ENCODE results near the gene SH3PXD2A. TPM values are rescaled to one million over a fixed set of nuclear protein-coding genes. Genes with fewer than 3 reads are reported as not detected.
A peak's percentile ranks its signal among the peaks of the same experiment; 100 is the strongest.
"Not testable (repeated sequence)": the region's sequence is repeated elsewhere in the genome, so short reads cannot be mapped to it uniquely, and the experiment has no call there.

SH3PXD2A gene
- total and polyA plus RNA-seq, 4 experiments from 2014 or later = 0.39 to 17.5 (median 8.9) TPM

DNA sequence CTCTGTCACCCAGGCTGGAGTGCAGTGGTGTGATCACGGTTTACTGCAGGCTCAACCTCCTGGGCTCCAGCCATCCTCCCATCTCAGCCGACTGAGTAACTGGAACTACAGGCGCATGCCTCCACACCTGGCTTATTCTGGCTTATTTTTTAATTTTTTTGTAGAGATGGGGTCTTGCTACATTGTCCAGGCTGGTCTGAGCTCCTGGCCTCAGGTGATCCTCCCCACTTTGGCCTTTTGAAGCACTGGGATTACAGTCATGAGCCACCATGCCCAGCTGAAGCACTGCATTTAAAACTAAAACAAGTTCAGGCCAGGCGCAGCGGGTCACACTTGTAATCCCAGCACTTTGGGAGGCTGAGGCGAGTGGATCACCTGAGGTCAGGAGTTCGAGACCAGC is 8.0 kb downstream of the SH3PXD2A start:
- no peaks in the 10 kb centered on the region for H3K9me3 Mint-ChIP-seq
- Histone ChIP-seq H3K36me3 (ENCODE audit: insufficient read depth, low read length) (no peaks in the 10 kb centered on the region), H3K27me3 (ENCODE audit: insufficient read depth, low read length) (no peaks in the 10 kb centered on the region), H3K27ac (ENCODE audit: low read depth, low read length) (no peak overlapping the region), H3K4me3 (ENCODE audit: low read length in 2 of 2) (no peak overlapping the region), H3K4me1 (ENCODE audit: insufficient read depth, low read length) (peaks cover 26% of the 10 kb centered on the region), H3K9me3 (ENCODE audit: control insufficient read depth in 1 of 2, low read length in 2 of 2) (no peaks in the 10 kb centered on the region)
- no peaks in the 10 kb centered on the region for H3K36me3 Mint-ChIP-seq
- DNase-seq = no peak
- ChIA-PET CTCF (ENCODE audit: partially characterized antibody) (interaction anchor here (0.7 to 2.8 kb wide), 7 partner anchors 18 to 135 kb away, joined by 3 to 16 read pairs (median 4); no protein-coding TSS in a partner anchor), POLR2A (ENCODE audit: partially characterized antibody) (interaction anchor here (2.0 kb wide), 1 partner anchor 9 kb away, joined by 5 read pairs; no protein-coding TSS in a partner anchor)
- intact Hi-C loops (cut with micrococcal nuclease) = no loop called here
- no peak overlapping the region for H3K4me3 Mint-ChIP-seq
- peaks cover 15 to 32% (median 25%) of the 10 kb centered on the region in 4 donors for H3K4me1 Mint-ChIP-seq
- H3K27me3 Mint-ChIP-seq = peaks cover 2% of the 10 kb centered on the region in 2 donors
- H3K27ac Mint-ChIP-seq = no peak overlapping the region

DNA sequence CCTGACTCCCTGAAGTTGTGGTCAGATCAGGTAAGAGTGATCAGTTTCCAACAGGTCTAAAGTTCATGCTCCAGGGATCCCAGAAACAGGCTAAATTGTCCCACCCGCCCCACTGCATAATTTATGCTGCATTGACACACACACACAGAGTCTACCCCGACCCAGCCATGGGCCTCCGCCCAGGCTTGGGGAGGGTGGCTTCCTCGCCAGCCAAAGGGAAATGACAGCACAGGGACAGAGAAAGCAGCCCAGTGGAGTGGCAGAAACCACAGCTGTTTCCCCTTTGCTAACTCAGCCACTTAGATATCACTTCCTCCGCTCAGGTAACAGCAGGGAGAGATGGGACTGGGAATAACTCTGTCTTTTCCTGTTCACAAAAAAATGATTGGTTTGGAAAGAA is 9.4 kb downstream of the SH3PXD2A start:
- Mint-ChIP-seq H3K4me3 (peak overlapping the region in 7 of 8 donors; percentile 38 to 82 (median 74)), H3K36me3 (no peaks in the 10 kb centered on the region), H3K27me3 (peaks cover 2% of the 10 kb centered on the region in 2 donors), H3K9me3 (no peaks in the 10 kb centered on the region), H3K4me1 (peaks cover 15 to 32% (median 25%) of the 10 kb centered on the region in 4 donors), H3K27ac (peak overlapping the region; percentile 56 to 91 (median 80))
- intact Hi-C loops (cut with micrococcal nuclease) = no loop called here
- ChIA-PET CTCF (ENCODE audit: partially characterized antibody) (interaction anchor here (0.6 to 2.8 kb wide), 6 partner anchors 9 to 149 kb away, joined by 3 to 16 read pairs (median 4); partner anchors contain the start of gene SH3PXD2A), POLR2A (ENCODE audit: partially characterized antibody) (interaction anchor here (0.9 to 1.0 kb wide), 3 partner anchors 8 to 134 kb away, joined by 3 to 4 read pairs (median 3); no protein-coding TSS in a partner anchor)
- Histone ChIP-seq H3K27me3 (ENCODE audit: insufficient read depth, low read length) (no peaks in the 10 kb centered on the region), H3K4me1 (ENCODE audit: insufficient read depth, low read length) (peaks cover 26% of the 10 kb centered on the region), H3K27ac (ENCODE audit: low read depth, low read length) (no peak overlapping the region), H3K9me3 (ENCODE audit: control insufficient read depth in 1 of 2, low read length in 2 of 2) (no peaks in the 10 kb centered on the region), H3K36me3 (ENCODE audit: insufficient read depth, low read length) (no peaks in the 10 kb centered on the region), H3K4me3 (ENCODE audit: low read length in 2 of 2) (no peak overlapping the region)
- peak; percentile 27 to 51 (median 48) for DNase-seq

GRCh38 chr10:103845346-103845745 is 10.0 kb downstream of the SH3PXD2A start:
- H3K4me1 Mint-ChIP-seq = peaks cover 15 to 32% (median 25%) of the 10 kb centered on the region in 4 donors
- H3K9me3 ChIP-seq (ENCODE audit: control insufficient read depth in 1 of 2, low read length in 2 of 2); H3K4me3 ChIP-seq (ENCODE audit: low read length in 2 of 2); H3K27ac ChIP-seq (ENCODE audit: low read depth, low read length); H3K9me3 Mint-ChIP-seq; H3K36me3 ChIP-seq (ENCODE audit: insufficient read depth, low read length); H3K27me3 ChIP-seq (ENCODE audit: insufficient read depth, low read length); DNase-seq; intact Hi-C loops (cut with micrococcal nuclease); H3K27me3 Mint-ChIP-seq; H3K36me3 Mint-ChIP-seq: not testable (repeated sequence)
- peaks cover 26% of the 10 kb centered on the region for H3K4me1 ChIP-seq (ENCODE audit: insufficient read depth, low read length)
- POLR2A ChIA-PET (ENCODE audit: partially characterized antibody) = interaction anchor here (1.0 kb wide), 1 partner anchor 82 kb away, joined by 4 read pairs; no protein-coding TSS in a partner anchor
- peak overlapping the region in 6 of 7 donors; percentile 73 to 91 (median 82) for H3K27ac Mint-ChIP-seq
- CTCF ChIA-PET (ENCODE audit: partially characterized antibody) = interaction anchor here (0.6 to 2.8 kb wide), 4 partner anchors 10 to 148 kb away, joined by 3 to 16 read pairs (median 6); partner anchors contain the start of gene SH3PXD2A
- peak overlapping the region in 5 of 8 donors; percentile 38 to 82 (median 78) for H3K4me3 Mint-ChIP-seq

DNA sequence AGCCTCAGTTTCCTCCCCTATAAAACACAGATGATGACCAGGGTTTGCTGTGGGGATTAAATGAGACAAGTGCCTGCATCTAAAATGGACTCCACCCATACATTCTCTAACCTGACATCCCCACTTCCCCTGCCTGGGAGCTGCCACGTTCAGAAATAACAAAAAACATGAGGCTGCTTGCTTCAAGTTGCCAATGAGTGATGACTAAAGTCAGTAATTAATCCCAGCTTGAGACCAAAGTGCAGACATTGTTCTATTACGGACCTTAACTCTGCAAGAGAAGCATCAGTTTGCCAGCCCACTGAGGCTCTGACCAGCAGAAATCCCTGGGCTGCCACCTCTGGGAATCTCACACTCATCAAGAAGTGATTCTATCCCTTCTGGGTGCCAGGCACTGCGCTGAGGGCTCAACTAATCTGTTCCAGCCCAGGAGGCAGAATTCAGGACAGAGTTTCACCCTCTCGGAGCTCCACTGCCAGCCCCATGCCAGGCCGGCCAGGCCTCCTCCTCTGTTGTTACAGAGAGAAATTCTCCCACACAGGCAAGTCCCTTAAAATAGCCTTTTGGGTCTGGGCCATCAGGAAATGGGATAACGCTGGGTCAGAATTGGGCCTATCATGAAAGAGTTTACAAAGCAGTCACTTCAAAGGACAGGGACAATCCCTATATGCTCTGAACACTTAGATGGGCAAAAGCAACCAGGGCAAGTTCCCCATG is 11.4 kb downstream of the SH3PXD2A start:
- Mint-ChIP-seq H3K27ac (no peak overlapping the region), H3K4me1 (peaks cover 15 to 32% (median 25%) of the 10 kb centered on the region in 4 donors), H3K36me3 (no peaks in the 10 kb centered on the region), H3K27me3 (peaks cover 1 to 2% of the 10 kb centered on the region in 2 donors), H3K4me3 (no peak overlapping the region), H3K9me3 (no peaks in the 10 kb centered on the region)
- no peaks in the 10 kb centered on the region for H3K36me3 ChIP-seq (ENCODE audit: insufficient read depth, low read length)
- H3K4me1 ChIP-seq (ENCODE audit: insufficient read depth, low read length) = peaks cover 26% of the 10 kb centered on the region
- H3K9me3 ChIP-seq (ENCODE audit: control insufficient read depth in 1 of 2, low read length in 2 of 2) = no peaks in the 10 kb centered on the region
- ChIA-PET CTCF (ENCODE audit: partially characterized antibody) (interaction anchor here (0.9 kb wide), 1 partner anchor 131 kb away, joined by 4 read pairs; no protein-coding TSS in a partner anchor), POLR2A (ENCODE audit: partially characterized antibody) (interaction anchor here (1.1 to 1.5 kb wide), 2 partner anchors 79 to 96 kb away, joined by 3 to 5 read pairs; no protein-coding TSS in a partner anchor)
- no peak overlapping the region for H3K27ac ChIP-seq (ENCODE audit: low read depth, low read length)
- H3K27me3 ChIP-seq (ENCODE audit: insufficient read depth, low read length) = no peaks in the 10 kb centered on the region
- no peak overlapping the region for H3K4me3 ChIP-seq (ENCODE audit: low read length in 2 of 2)
- DNase-seq = no peak
- intact Hi-C loops (cut with micrococcal nuclease) = no loop called here

DNA sequence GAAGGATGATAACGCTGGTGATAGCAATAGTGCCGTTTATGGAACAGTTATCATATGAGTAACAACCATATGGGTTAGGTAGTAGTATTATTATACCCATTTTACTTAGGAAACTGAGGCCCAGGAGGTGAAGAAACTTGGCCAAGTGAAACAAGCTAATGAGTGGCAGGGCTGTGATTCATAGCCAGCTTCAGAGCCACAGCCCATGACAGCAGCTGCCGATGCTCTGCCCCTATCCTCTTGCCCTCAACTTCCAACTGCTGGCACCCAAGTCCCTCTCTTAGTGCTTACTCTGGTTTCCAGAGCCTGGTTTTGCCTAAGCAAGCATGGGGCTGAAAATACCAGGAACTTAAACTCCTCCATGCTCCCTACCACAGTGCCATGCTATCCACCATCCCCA is 12.3 kb downstream of the SH3PXD2A start:
- no peak overlapping the region for H3K27ac Mint-ChIP-seq

GRCh38 chr10:103842605-103843004 is 12.8 kb downstream of the SH3PXD2A start:
- Histone ChIP-seq H3K4me1 (ENCODE audit: insufficient read depth, low read length) (peaks cover 22% of the 10 kb centered on the region), H3K36me3 (ENCODE audit: insufficient read depth, low read length) (no peaks in the 10 kb centered on the region), H3K9me3 (ENCODE audit: control insufficient read depth in 1 of 2, low read length in 2 of 2) (no peaks in the 10 kb centered on the region), H3K4me3 (ENCODE audit: low read length in 2 of 2) (no peak overlapping the region), H3K27me3 (ENCODE audit: insufficient read depth, low read length) (no peaks in the 10 kb centered on the region), H3K27ac (ENCODE audit: low read depth, low read length) (no peak overlapping the region)
- POLR2A ChIA-PET (ENCODE audit: partially characterized antibody) = interaction anchor here (1.5 kb wide), 1 partner anchor 95 kb away, joined by 5 read pairs; no protein-coding TSS in a partner anchor
- peaks cover 15 to 27% (median 21%) of the 10 kb centered on the region in 4 donors for H3K4me1 Mint-ChIP-seq
- CTCF ChIA-PET (ENCODE audit: partially characterized antibody) = no interaction called here
- H3K4me3 Mint-ChIP-seq = no peak overlapping the region
- peaks cover 1 to 2% of the 10 kb centered on the region in 2 donors for H3K27me3 Mint-ChIP-seq
- intact Hi-C loops (cut with micrococcal nuclease) = no loop called here
- DNase-seq = no peak
- no peaks in the 10 kb centered on the region for H3K36me3 Mint-ChIP-seq
- no peak overlapping the region for H3K27ac Mint-ChIP-seq
- no peaks in the 10 kb centered on the region for H3K9me3 Mint-ChIP-seq

More for the DNA sequence above, 12.3 kb downstream of the SH3PXD2A start:
- no peaks in the 10 kb centered on the region for H3K36me3 ChIP-seq (ENCODE audit: insufficient read depth, low read length)
- Mint-ChIP-seq H3K27me3 (peaks cover 1 to 2% of the 10 kb centered on the region in 2 donors), H3K36me3 (no peaks in the 10 kb centered on the region), H3K4me3 (no peak overlapping the region), H3K4me1 (peaks cover 15 to 27% (median 21%) of the 10 kb centered on the region in 4 donors), H3K9me3 (no peaks in the 10 kb centered on the region)
- H3K9me3 ChIP-seq (ENCODE audit: control insufficient read depth in 1 of 2, low read length in 2 of 2) = no peaks in the 10 kb centered on the region
- no peak overlapping the region for H3K27ac ChIP-seq (ENCODE audit: low read depth, low read length)
- no peaks in the 10 kb centered on the region for H3K27me3 ChIP-seq (ENCODE audit: insufficient read depth, low read length)
- no peak for DNase-seq
- CTCF ChIA-PET (ENCODE audit: partially characterized antibody) = no interaction called here
- POLR2A ChIA-PET (ENCODE audit: partially characterized antibody) = interaction anchor here (1.1 to 1.5 kb wide), 2 partner anchors 78 to 95 kb away, joined by 3 to 5 read pairs; no protein-coding TSS in a partner anchor
- intact Hi-C loops (cut with micrococcal nuclease) = no loop called here
- no peak overlapping the region for H3K4me3 ChIP-seq (ENCODE audit: low read length in 2 of 2)
- peaks cover 25% of the 10 kb centered on the region for H3K4me1 ChIP-seq (ENCODE audit: insufficient read depth, low read length)

DNA sequence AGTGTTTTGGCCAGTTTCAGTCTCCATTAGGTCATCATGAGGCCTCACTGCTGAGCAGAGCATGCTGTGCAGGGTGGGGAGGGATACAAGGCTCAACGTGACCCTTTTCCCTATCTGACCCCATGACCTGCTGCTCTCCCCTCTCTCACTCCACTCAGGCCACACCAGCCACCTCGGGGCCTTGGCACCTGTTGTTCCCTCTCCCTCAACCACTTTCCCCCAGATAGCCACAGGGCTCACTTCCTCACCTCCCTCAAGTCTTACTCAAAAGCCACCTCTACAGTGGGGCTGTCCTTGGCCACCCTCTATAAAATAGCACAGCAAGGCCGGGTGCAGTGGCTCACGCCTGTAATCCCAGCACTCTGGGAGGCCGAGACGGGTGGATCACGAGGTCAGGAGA is 13.9 kb downstream of the SH3PXD2A start:
- no peaks in the 10 kb centered on the region for H3K36me3 Mint-ChIP-seq
- ChIA-PET POLR2A (ENCODE audit: partially characterized antibody) (no interaction called here), CTCF (ENCODE audit: partially characterized antibody) (no interaction called here)
- peaks cover 1 to 2% of the 10 kb centered on the region in 2 donors for H3K27me3 Mint-ChIP-seq
- DNase-seq = no peak
- H3K4me3 Mint-ChIP-seq = no peak overlapping the region
- intact Hi-C loops (cut with micrococcal nuclease) = no loop called here
- Histone ChIP-seq H3K36me3 (ENCODE audit: insufficient read depth, low read length) (no peaks in the 10 kb centered on the region), H3K27ac (ENCODE audit: low read depth, low read length) (no peak overlapping the region), H3K4me1 (ENCODE audit: insufficient read depth, low read length) (peaks cover 14% of the 10 kb centered on the region), H3K27me3 (ENCODE audit: insufficient read depth, low read length) (no peaks in the 10 kb centered on the region), H3K4me3 (ENCODE audit: low read length in 2 of 2) (no peak overlapping the region), H3K9me3 (ENCODE audit: control insufficient read depth in 1 of 2, low read length in 2 of 2) (no peaks in the 10 kb centered on the region)
- H3K27ac Mint-ChIP-seq = no peak overlapping the region
- H3K9me3 Mint-ChIP-seq = no peaks in the 10 kb centered on the region
- peaks cover 11 to 22% (median 16%) of the 10 kb centered on the region in 4 donors for H3K4me1 Mint-ChIP-seq
